Endothelial cell of umbilical vein (primary cell): ENCODE measurements around the gene ABCC11. TPM values are rescaled to one million over a fixed set of nuclear protein-coding genes. Genes with fewer than 3 reads are reported as not detected.

ENCODE experiments used
- BruUV-seq: library from RNA; stranded (reverse); fragments of 400-500 nt; replicated peaks from 2 replicates; lab custom pipeline; 2021; lab: Mats Ljungman, UMichigan
- CTCF ChIA-PET: fragments of 300-600, 350-600 bp; sonication (Branson Sonifier 250); formaldehyde crosslinking; loops from one replicate; lab custom pipeline; 2021; ENCODE audit warnings: antibody characterized with exemption, inconsistent platforms; lab: Charles Lee
- POLR2A ChIA-PET: fragments of 300-600, 350-600 bp; sonication (Branson Sonifier 250); formaldehyde crosslinking; loops from one replicate; lab custom pipeline; 2021; ENCODE audit warnings: antibody characterized with exemption, inconsistent platforms; lab: Charles Lee
- DNase-seq: peaks from one replicate; pipeline ENCODE4 v3.0.0-alpha.2; 2011; ENCODE audit warnings: low read depth, low spot score
- FAIRE-seq: peaks from 2 replicates; lab custom pipeline; 2011; peaks lifted over from hg19 to GRCh38; lab: Jason Lieb, UNC
- H2AFZ ChIP-seq: 2 replicates; pipeline ENCODE4 v1.6.0; 2012; ENCODE audit warnings: low read depth, low read length, control low read depth, inconsistent platforms
- H3K27ac ChIP-seq: 2 replicates; pipeline ENCODE4 v1.5.1; 2011; ENCODE audit warnings: low read depth, mild to moderate bottlenecking, control low read depth, low read length, moderate library complexity; ENCODE audit not compliant: insufficient read depth
- H3K27me3 ChIP-seq, 2 experiments: 2 replicates each; pipeline versions ENCODE4 v1.6.0 to v1.6.1; 2011; ENCODE audit warnings: low read length in 2 of 2, mixed read lengths in 1 of 2; ENCODE audit not compliant: control insufficient read depth in 2 of 2, insufficient read depth in 2 of 2
- H3K36me3 ChIP-seq, 2 experiments: 2 replicates in 1 of 2; 3 replicates in 1 of 2; pipeline ENCODE4 v1.5.1; 2011; ENCODE audit warnings: low read length in 2 of 2, mild to moderate bottlenecking in 1 of 2, moderate library complexity in 1 of 2; ENCODE audit not compliant: control insufficient read depth in 2 of 2, insufficient read depth in 2 of 2; ENCODE audit errors: extremely low read depth in 1 of 2
- H3K4me1 ChIP-seq: 3 replicates; pipeline ENCODE4 v1.5.1; 2011; ENCODE audit warnings: mild to moderate bottlenecking, low read length; ENCODE audit not compliant: control insufficient read depth, insufficient read depth; ENCODE audit errors: extremely low read depth
- H3K4me2 ChIP-seq: 2 replicates; pipeline ENCODE4 v1.6.1; 2011; ENCODE audit warnings: low read length, control low read depth, mixed read lengths; ENCODE audit not compliant: insufficient read depth
- H3K4me3 ChIP-seq, 3 experiments: fragments of 200-600 bp in 1 of 3; sonication (generic), shearing (Covaris generic) in 1 of 3; replicated peaks in 1 of 3; 2 replicates each; pipeline ENCODE4 v1.5.1; 2011 to 2016; ENCODE audit warnings: control low read depth in 3 of 3, low read length in 3 of 3, mild to moderate bottlenecking in 2 of 3, inconsistent platforms in 1 of 3, low read depth in 1 of 3, moderate library complexity in 1 of 3; ENCODE audit not compliant: insufficient read depth in 1 of 3
- H3K79me2 ChIP-seq: 2 replicates; pipeline ENCODE4 v1.6.0; 2012; ENCODE audit warnings: low read length, inconsistent platforms; ENCODE audit not compliant: control insufficient read depth, insufficient read depth
- H3K9ac ChIP-seq: replicated peaks from 2 replicates; pipeline ENCODE3; 2011; ENCODE audit warnings: low read length, control low read depth; ENCODE audit not compliant: insufficient read depth; ENCODE audit errors: extremely low read depth
- H3K9me1 ChIP-seq: replicated peaks from 3 replicates; pipeline ENCODE4 v1.6.0; 2011; ENCODE audit warnings: mild to moderate bottlenecking, low read length; ENCODE audit not compliant: control insufficient read depth, insufficient read depth; ENCODE audit errors: extremely low read depth
- H3K9me3 ChIP-seq: replicated peaks from 2 replicates; pipeline ENCODE4 v1.5.1; 2012; ENCODE audit warnings: low read length, inconsistent platforms; ENCODE audit not compliant: control insufficient read depth, insufficient read depth
- H4K20me1 ChIP-seq: replicated peaks from 2 replicates; pipeline ENCODE3; 2011; ENCODE audit warnings: mild to moderate bottlenecking, low read length; ENCODE audit not compliant: control insufficient read depth, insufficient read depth; ENCODE audit errors: extremely low read depth
- EZH2 ChIP-seq: IDR thresholded peaks from 2 replicates; pipeline ENCODE4 v1.6.1; 2012; ENCODE audit warnings: borderline replicate concordance, low read depth, mild to moderate bottlenecking, moderate library complexity, low read length, inconsistent platforms; ENCODE audit not compliant: severe bottlenecking
- FOS ChIP-seq: IDR thresholded peaks from 2 replicates; pipeline ENCODE4 v1.6.1; 2011; ENCODE audit warnings: mild to moderate bottlenecking, low read length, moderate library complexity, borderline replicate concordance; ENCODE audit not compliant: insufficient read depth
- GATA2 ChIP-seq: IDR thresholded peaks from 2 replicates; pipeline ENCODE4 v1.7.0; 2011; ENCODE audit warnings: low read depth, mild to moderate bottlenecking, moderate library complexity, mixed read lengths, low read length; ENCODE audit not compliant: insufficient read length, insufficient read depth
- JUN ChIP-seq: IDR thresholded peaks from 2 replicates; pipeline ENCODE4 v1.6.1; 2011; ENCODE audit warnings: borderline replicate concordance, low read depth; ENCODE audit not compliant: insufficient read length, insufficient read depth
- MYC ChIP-seq: IDR thresholded peaks from one replicate; pipeline ENCODE4 v1.6.1; 2011; ENCODE audit warnings: mild to moderate bottlenecking, low read depth, low read length
- POLR2A ChIP-seq: IDR thresholded peaks from 2 replicates; pipeline ENCODE4 v1.6.1; 2012; ENCODE audit warnings: low read depth, mild to moderate bottlenecking, control low read depth, low read length
- POLR2AphosphoS5 ChIP-seq: IDR thresholded peaks from 2 replicates; pipeline ENCODE4 v1.6.1; 2012; ENCODE audit warnings: low read depth, mild to moderate bottlenecking, control low read depth, low read length, moderate library complexity; ENCODE audit not compliant: insufficient read depth
- dilution Hi-C: fragments of 300-500 bp; cut with MboI; formaldehyde crosslinking; loops from one replicate; pipeline ENCODE4 v1.15.0; 2019; ENCODE audit warnings: low sequenced_read_pairs; ENCODE audit not compliant: extremely low pct_ligation_motif_present
- intact Hi-C: fragments of 100-400 bp; cut with micrococcal nuclease; formaldehyde crosslinking; loops from one replicate; pipeline ENCODE4 v1.10.0; 2022
- polyA plus RNA-seq, 4 experiments: library from polyadenylated mRNA; depleted of rRNA in 3 of 4; stranded (reverse) in 3 of 4; unstranded in 1 of 4; fragments of >200 nt; gene quantifications; 2 replicates each; pipeline versions ENCODE4 v1.2.1 to v1.2.3, GENCODE V29; 2011 to 2012; ENCODE audit warnings: missing spikeins in 1 of 4
- total RNA-seq: library from RNA; stranded (reverse); gene quantifications from 2 replicates; pipeline ENCODE4 v1.2.3, GENCODE V29; 2021
- TF ChIP-seq, protein P1 (sequence below): IDR thresholded peaks from 2 replicates; pipeline ENCODE4 v1.6.1; 2011; ENCODE audit not compliant: insufficient read depth, insufficient read length
- TF ChIP-seq, protein P2 (sequence below), 2 donors: IDR thresholded peaks; 1 replicate in 1 of 2; 2 replicates in 1 of 2; pipeline ENCODE4 v1.5.1; 2011; ENCODE audit warnings: low read length in 2 of 2, mild to moderate bottlenecking in 2 of 2, moderate library complexity in 2 of 2, control low read depth in 1 of 2, inconsistent platforms in 1 of 2, low read depth in 1 of 2; ENCODE audit not compliant: insufficient read depth in 1 of 2; ENCODE audit errors: extremely low read depth in 1 of 2

The ABCC11 gene
- total and polyA plus RNA-seq, 2 donors (not counting 3 experiments of a cell fraction or from before 2014, with no cell fraction given) = 0.08 TPM; not detected in 1

DNA sequence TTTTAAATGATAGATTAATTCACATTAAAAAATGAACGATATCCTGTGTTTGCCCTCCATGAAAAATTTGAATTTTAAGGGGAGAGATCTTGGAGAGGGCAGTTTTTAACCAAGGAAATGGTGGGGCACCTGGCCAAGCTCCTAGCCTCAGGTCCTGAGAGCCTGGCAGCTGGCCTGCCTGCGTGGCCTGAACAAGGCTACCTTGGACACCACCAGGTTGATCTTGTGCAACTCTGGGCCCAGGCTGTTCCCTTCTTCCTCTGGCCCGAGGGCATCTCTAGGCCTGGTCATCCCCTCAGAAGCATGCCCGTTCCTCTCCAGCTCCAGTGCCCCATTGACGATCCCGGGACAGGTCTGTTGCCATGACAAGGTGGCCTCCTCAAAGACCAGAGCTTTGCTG lies 36.6 kb downstream of the ABCC11 start:
- dilution Hi-C loops = no loop called here
- Histone ChIP-seq H3K36me3 (no peaks in the 10 kb centered on the region), H4K20me1 (no peaks in the 10 kb centered on the region), H3K27ac (no peak overlapping the region), H3K4me2 (no peak overlapping the region), H3K79me2 (no peaks in the 10 kb centered on the region), H3K4me1 (no peaks in the 10 kb centered on the region), H3K9me3 (no peaks in the 10 kb centered on the region), H3K9me1 (no peaks in the 10 kb centered on the region), H3K27me3 (no peaks in the 10 kb centered on the region), H3K4me3 (no peak overlapping the region), H2AFZ (no peak overlapping the region), H3K9ac (no peak overlapping the region)
- TF ChIP-seq FOS = no peak
- no peak for TF ChIP-seq JUN
- TF ChIP-seq, protein P1, sequence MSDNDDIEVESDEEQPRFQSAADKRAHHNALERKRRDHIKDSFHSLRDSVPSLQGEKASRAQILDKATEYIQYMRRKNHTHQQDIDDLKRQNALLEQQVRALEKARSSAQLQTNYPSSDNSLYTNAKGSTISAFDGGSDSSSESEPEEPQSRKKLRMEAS = no peak
- no peak for TF ChIP-seq GATA2
- no peak for TF ChIP-seq EZH2
- TF ChIP-seq, protein P2, sequence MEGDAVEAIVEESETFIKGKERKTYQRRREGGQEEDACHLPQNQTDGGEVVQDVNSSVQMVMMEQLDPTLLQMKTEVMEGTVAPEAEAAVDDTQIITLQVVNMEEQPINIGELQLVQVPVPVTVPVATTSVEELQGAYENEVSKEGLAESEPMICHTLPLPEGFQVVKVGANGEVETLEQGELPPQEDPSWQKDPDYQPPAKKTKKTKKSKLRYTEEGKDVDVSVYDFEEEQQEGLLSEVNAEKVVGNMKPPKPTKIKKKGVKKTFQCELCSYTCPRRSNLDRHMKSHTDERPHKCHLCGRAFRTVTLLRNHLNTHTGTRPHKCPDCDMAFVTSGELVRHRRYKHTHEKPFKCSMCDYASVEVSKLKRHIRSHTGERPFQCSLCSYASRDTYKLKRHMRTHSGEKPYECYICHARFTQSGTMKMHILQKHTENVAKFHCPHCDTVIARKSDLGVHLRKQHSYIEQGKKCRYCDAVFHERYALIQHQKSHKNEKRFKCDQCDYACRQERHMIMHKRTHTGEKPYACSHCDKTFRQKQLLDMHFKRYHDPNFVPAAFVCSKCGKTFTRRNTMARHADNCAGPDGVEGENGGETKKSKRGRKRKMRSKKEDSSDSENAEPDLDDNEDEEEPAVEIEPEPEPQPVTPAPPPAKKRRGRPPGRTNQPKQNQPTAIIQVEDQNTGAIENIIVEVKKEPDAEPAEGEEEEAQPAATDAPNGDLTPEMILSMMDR (IDR thresholded peaks at IDR 0.05; ENCODE audit: extremely low read depth in 1 of 2, insufficient read depth in 1 of 2, low read depth in 1 of 2, low read length in 2 of 2) = no peak
- no peak for TF ChIP-seq POLR2A
- TF ChIP-seq MYC = no peak
- TF ChIP-seq POLR2AphosphoS5 = no peak
- ChIA-PET CTCF (no interaction called here), POLR2A (no interaction called here)
- FAIRE-seq (no peak), DNase-seq (no peak)
- intact Hi-C loops = no loop called here
- BruUV-seq = no TSS peak
